ENCODE measurements around the gene C2orf76.

Gene C2orf76

DNA sequence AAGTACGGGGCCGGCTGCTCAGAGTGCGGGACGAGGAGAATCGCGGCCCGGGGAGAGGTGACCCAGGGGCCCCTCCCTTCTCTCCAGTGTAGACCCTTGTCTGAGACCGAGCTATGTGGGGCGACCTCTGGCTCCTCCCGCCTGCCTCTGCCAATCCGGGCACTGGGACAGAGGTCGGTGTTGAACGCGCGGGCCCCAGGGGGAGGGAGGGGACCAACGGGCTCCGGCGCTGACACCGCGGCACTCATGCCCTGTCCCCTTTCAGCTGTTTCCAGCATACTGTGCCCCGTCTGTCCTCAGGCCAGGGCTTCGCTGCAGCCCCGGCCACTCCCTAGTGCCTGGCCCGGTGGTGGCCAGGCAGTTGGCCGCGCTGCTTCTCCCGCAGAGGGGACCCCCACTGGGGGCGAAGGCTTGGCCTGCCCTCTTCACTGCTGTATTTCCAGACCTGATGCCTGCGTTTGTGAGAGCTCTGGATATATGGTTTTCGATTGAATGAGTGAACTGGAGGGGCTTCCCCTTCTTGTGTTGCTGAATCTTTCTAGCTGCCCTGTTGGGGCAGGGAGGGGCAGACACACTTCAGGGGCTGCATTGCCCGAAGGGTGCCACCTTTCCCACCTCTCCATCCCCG is 952 bp upstream of the C2orf76 start:
- Histone ChIP-seq H3K9ac (ENCODE audit: low read depth, low read length, poor library complexity, severe bottlenecking) (peak overlapping the region; percentile 91), H3K4me3 (ENCODE audit: low read length, poor library complexity, severe bottlenecking) (peak overlapping the region; percentile 96), H3K36me3 (ENCODE audit: insufficient read depth, low read length) (peaks cover 32% of the 10 kb centered on the region; the same call in 1 of the 2 replicates), H2AFZ (ENCODE audit: low read length) (peak overlapping the region; percentile 76), H3K27me3 (ENCODE audit: insufficient read depth, low read length, poor library complexity, severe bottlenecking) (no peaks in the 10 kb centered on the region), H3K9me3 (ENCODE audit: insufficient read depth, low read depth, low read length) (no peaks in the 10 kb centered on the region), H3K4me1 (ENCODE audit: insufficient read depth, low read length, poor library complexity, severe bottlenecking) (peaks cover 35% of the 10 kb centered on the region), H3K4me2 (ENCODE audit: low read depth, low read length, poor library complexity, severe bottlenecking) (peak overlapping the region; percentile 100), H3K9me2 (replicated peaks; ENCODE audit: low read depth, low read length) (no peaks in the 10 kb centered on the region), H3F3A (ENCODE audit: low read depth) (no peaks in the 10 kb centered on the region), H4K20me1 (ENCODE audit: insufficient read depth, low read length, poor library complexity, severe bottlenecking) (peaks cover 38% of the 10 kb centered on the region), H3K79me2 (ENCODE audit: insufficient read depth, low read length) (peaks cover 65% of the 10 kb centered on the region)
- TF ChIP-seq, protein P1, sequence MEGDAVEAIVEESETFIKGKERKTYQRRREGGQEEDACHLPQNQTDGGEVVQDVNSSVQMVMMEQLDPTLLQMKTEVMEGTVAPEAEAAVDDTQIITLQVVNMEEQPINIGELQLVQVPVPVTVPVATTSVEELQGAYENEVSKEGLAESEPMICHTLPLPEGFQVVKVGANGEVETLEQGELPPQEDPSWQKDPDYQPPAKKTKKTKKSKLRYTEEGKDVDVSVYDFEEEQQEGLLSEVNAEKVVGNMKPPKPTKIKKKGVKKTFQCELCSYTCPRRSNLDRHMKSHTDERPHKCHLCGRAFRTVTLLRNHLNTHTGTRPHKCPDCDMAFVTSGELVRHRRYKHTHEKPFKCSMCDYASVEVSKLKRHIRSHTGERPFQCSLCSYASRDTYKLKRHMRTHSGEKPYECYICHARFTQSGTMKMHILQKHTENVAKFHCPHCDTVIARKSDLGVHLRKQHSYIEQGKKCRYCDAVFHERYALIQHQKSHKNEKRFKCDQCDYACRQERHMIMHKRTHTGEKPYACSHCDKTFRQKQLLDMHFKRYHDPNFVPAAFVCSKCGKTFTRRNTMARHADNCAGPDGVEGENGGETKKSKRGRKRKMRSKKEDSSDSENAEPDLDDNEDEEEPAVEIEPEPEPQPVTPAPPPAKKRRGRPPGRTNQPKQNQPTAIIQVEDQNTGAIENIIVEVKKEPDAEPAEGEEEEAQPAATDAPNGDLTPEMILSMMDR (conservative IDR thresholded peaks at IDR 0.05; ENCODE audit: low read length) = no peak
- TF ChIP-seq EZH2phosphoT487 (IDR thresholded peaks at IDR 0.05; ENCODE audit: borderline replicate concordance) = no peak

DNA sequence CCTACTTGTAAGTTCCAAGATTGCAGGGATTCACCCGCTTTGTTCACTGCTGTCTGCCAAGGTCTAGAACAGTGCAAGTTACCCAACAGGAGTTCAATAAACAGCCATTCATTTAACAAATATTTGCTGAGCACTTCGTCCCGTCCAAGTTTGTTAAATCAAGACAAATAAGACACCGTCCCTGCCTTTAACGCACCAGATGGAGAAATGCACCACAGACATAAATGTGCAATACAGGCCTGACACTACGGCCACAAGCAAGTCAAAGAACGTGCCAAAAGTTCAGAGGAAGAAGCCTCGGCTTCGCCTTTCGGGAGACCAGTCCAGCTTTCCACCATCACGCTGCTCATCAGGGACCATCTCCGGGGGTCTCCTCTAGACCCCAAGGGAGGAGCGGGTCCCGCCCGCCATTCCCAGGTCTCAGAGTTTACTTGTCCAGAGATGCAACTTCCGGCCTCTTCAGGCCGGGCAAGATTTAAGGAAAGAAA is 429 bp downstream of the C2orf76 start:
- H3K4me2 ChIP-seq (ENCODE audit: low read depth, low read length, poor library complexity, severe bottlenecking) = peak overlapping the region; percentile 97
- TF ChIP-seq, protein P1 (conservative IDR thresholded peaks at IDR 0.05; ENCODE audit: low read length) = no peak
- TF ChIP-seq EZH2phosphoT487 (IDR thresholded peaks at IDR 0.05; ENCODE audit: borderline replicate concordance) = no peak
- no peaks in the 10 kb centered on the region for H3F3A ChIP-seq (ENCODE audit: low read depth)
- H4K20me1 ChIP-seq (ENCODE audit: insufficient read depth, low read length, poor library complexity, severe bottlenecking) = peaks cover 38% of the 10 kb centered on the region
- H3K9me3 ChIP-seq (ENCODE audit: insufficient read depth, low read depth, low read length) = no peaks in the 10 kb centered on the region
- H3K9me2 ChIP-seq (replicated peaks; ENCODE audit: low read depth, low read length) = no peaks in the 10 kb centered on the region
- H3K36me3 ChIP-seq (ENCODE audit: insufficient read depth, low read length) = peaks cover 18% of the 10 kb centered on the region; the same call in 1 of the 2 replicates
- H2AFZ ChIP-seq (ENCODE audit: low read length) = peak overlapping the region; percentile 76
- peak overlapping the region; percentile 96 for H3K4me3 ChIP-seq (ENCODE audit: low read length, poor library complexity, severe bottlenecking)
- no peaks in the 10 kb centered on the region for H3K27me3 ChIP-seq (ENCODE audit: insufficient read depth, low read length, poor library complexity, severe bottlenecking)
- peak overlapping the region; percentile 91 for H3K9ac ChIP-seq (ENCODE audit: low read depth, low read length, poor library complexity, severe bottlenecking)
- H3K79me2 ChIP-seq (ENCODE audit: insufficient read depth, low read length) = peaks cover 64% of the 10 kb centered on the region
- peaks cover 34% of the 10 kb centered on the region for H3K4me1 ChIP-seq (ENCODE audit: insufficient read depth, low read length, poor library complexity, severe bottlenecking)

DNA sequence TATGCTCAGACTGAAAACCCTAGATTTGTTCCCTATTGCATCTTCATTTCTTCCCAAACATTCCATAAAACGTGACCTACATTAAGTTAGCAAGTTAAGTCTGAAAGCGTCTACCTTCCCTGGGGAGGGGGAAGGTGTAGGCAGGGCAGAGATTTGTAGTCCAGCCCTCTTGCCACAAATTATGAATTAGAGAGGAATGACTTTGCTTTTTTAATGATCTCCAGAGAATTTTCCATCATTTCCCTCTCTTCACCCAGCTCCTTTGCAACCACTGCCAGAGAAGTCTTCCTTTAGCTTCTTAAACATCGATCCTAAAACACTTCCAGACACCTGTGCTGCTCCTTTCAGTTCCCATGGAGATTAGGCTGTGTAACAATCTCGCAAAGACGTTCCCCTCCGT is 1.2 kb downstream of the C2orf76 start:
- Histone ChIP-seq H3K79me2 (ENCODE audit: insufficient read depth, low read length) (peaks cover 57% of the 10 kb centered on the region), H3K9me2 (replicated peaks; ENCODE audit: low read depth, low read length) (no peaks in the 10 kb centered on the region), H3K9ac (ENCODE audit: low read depth, low read length, poor library complexity, severe bottlenecking) (peak overlapping the region; percentile 91), H4K20me1 (ENCODE audit: insufficient read depth, low read length, poor library complexity, severe bottlenecking) (peaks cover 37% of the 10 kb centered on the region), H3K36me3 (ENCODE audit: insufficient read depth, low read length) (peaks cover 10% of the 10 kb centered on the region; the same call in 1 of the 2 replicates), H3K9me3 (ENCODE audit: insufficient read depth, low read depth, low read length) (no peaks in the 10 kb centered on the region), H3K4me3 (ENCODE audit: low read length, poor library complexity, severe bottlenecking) (peak overlapping the region; percentile 96), H2AFZ (ENCODE audit: low read length) (no peak overlapping the region), H3K27me3 (ENCODE audit: insufficient read depth, low read length, poor library complexity, severe bottlenecking) (no peaks in the 10 kb centered on the region), H3K4me2 (ENCODE audit: low read depth, low read length, poor library complexity, severe bottlenecking) (peak overlapping the region; percentile 97), H3K4me1 (ENCODE audit: insufficient read depth, low read length, poor library complexity, severe bottlenecking) (peaks cover 34% of the 10 kb centered on the region), H3F3A (ENCODE audit: low read depth) (no peaks in the 10 kb centered on the region)
- TF ChIP-seq EZH2phosphoT487 (IDR thresholded peaks at IDR 0.05; ENCODE audit: borderline replicate concordance) = no peak
- TF ChIP-seq, protein P1 (conservative IDR thresholded peaks at IDR 0.05; ENCODE audit: low read length) = no peak
